GM13977 (cell line): ENCODE results near the gene MCTS1.

Source experiments
- DNase-seq: peaks from one replicate; pipeline ENCODE4 v3.0.0; 2012; ENCODE audit warnings: low spot score
- in situ Hi-C: fragments of 300-500 bp; cut with MboI; formaldehyde crosslinking; loops from one replicate; pipeline ENCODE4 v1.12.0; 2022; ENCODE audit warnings: low sequenced_read_pairs, low pct_unique_long_range_greater_than_20kb, mixed read lengths, inconsistent platforms; ENCODE audit not compliant: unreplicated experiment
- TF ChIP-seq, protein P1 (sequence below): IDR thresholded peaks from 2 replicates; pipeline ENCODE4 v1.5.1; 2012; ENCODE audit warnings: mild to moderate bottlenecking, control low read depth; ENCODE audit not compliant: insufficient read depth; ENCODE audit errors: extremely low read depth, missing control alignments

The MCTS1 gene

DNA sequence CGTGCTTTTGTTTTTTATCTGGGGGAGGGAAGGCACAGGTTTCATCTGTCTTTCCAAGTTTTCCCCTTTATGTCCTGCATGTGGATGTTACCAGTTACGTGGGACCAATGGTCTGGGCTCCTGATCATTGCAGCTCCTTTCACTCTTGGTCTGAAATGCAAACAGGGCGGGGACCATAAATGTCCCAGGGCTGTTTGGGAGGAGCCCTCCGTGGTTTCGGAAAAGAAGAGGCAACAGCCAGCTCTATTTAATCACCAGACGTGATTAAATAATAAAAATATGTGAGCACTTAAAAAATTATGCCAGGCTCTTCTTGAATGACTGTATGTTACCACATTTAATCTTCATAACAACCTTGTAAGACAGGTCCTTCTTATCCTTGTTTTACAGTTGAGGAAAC is 56.7 kb downstream of the MCTS1 start:
- in situ Hi-C loops: no loop called here
- DNase-seq: no peak
- TF ChIP-seq, protein P1, sequence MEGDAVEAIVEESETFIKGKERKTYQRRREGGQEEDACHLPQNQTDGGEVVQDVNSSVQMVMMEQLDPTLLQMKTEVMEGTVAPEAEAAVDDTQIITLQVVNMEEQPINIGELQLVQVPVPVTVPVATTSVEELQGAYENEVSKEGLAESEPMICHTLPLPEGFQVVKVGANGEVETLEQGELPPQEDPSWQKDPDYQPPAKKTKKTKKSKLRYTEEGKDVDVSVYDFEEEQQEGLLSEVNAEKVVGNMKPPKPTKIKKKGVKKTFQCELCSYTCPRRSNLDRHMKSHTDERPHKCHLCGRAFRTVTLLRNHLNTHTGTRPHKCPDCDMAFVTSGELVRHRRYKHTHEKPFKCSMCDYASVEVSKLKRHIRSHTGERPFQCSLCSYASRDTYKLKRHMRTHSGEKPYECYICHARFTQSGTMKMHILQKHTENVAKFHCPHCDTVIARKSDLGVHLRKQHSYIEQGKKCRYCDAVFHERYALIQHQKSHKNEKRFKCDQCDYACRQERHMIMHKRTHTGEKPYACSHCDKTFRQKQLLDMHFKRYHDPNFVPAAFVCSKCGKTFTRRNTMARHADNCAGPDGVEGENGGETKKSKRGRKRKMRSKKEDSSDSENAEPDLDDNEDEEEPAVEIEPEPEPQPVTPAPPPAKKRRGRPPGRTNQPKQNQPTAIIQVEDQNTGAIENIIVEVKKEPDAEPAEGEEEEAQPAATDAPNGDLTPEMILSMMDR: no peak
